ENCODE data around the gene BRAT1. TPM values are rescaled to one million over a fixed set of nuclear protein-coding genes. Genes with fewer than 3 reads are reported as not detected.

The BRAT1 gene
- total RNA-seq, 1 donor from 2014 or later, result 52.7 TPM

DNA sequence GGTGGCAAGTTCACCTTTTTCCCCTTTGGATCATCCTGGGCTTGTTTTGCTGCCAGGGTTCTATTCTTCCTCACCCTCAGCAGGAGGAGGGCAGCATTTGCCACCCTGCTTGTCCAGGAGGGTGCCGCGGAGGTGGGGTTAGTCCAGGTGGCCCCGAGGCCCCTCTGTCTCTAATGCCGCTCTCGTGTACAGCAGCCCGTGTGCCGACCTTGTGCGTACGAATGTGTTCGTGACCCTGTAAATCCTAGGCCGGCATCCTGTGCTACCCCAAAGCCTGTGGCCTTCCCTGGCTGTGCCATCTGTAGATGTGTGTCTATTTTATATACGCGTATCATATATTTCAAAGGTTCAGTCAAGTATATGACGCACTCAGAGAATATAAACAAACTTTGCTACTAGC lies 14.1 kb upstream of the BRAT1 start:
- no peak for DNase-seq (ENCODE audit: low read depth, low spot score)
- TF ChIP-seq, protein P1, sequence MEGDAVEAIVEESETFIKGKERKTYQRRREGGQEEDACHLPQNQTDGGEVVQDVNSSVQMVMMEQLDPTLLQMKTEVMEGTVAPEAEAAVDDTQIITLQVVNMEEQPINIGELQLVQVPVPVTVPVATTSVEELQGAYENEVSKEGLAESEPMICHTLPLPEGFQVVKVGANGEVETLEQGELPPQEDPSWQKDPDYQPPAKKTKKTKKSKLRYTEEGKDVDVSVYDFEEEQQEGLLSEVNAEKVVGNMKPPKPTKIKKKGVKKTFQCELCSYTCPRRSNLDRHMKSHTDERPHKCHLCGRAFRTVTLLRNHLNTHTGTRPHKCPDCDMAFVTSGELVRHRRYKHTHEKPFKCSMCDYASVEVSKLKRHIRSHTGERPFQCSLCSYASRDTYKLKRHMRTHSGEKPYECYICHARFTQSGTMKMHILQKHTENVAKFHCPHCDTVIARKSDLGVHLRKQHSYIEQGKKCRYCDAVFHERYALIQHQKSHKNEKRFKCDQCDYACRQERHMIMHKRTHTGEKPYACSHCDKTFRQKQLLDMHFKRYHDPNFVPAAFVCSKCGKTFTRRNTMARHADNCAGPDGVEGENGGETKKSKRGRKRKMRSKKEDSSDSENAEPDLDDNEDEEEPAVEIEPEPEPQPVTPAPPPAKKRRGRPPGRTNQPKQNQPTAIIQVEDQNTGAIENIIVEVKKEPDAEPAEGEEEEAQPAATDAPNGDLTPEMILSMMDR (conservative IDR thresholded peaks at IDR 0.05), result no peak
- peaks cover 2% of the 10 kb centered on the region for H3K36me3 Mint-ChIP-seq (ENCODE audit: low read depth)
- no peaks in the 10 kb centered on the region for H3K27me3 Mint-ChIP-seq (ENCODE audit: low read depth)
- no peak overlapping the region for H3K4me3 Mint-ChIP-seq
- no peaks in the 10 kb centered on the region for H3K9me3 Mint-ChIP-seq
- no peak overlapping the region for H3K27ac Mint-ChIP-seq (ENCODE audit: unreplicated experiment)
- H3K4me1 Mint-ChIP-seq, result peaks cover 34% of the 10 kb centered on the region

DNA sequence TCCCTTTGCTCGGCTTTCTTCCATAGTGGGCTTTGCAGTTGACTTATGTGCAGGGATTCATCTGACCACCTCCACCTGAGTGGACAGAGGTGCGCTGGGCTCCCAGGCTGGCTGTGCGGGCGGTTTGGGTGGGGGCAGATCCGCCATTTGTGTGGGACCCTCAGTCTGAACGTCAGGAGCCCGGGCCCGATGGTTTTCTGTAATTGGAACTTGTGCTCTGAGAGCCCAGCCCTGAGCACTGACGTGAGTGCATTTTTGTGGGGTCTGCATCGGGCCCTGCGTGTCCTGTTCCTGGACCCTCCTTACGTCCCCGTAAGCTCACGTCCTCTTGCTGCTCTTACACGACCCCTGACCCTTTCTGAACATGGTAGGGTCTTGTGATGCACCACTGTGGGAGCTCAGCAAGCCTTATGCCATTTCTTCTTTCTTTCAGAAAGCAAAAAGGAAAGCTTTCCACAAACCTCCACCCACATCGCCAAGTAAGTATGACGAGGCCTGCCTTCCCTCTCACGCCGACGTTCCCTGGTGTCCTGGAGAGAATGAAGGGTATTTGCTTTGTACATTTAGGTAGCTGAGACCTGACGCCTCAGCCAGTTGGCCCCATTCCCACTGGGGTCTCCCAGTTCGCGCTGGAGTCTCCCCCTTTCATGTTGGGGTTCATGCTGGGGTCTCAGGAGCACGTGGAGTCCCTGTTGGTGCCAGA lies 13.3 kb upstream of the BRAT1 start:
- no peak overlapping the region for H3K4me3 Mint-ChIP-seq
- H3K27ac Mint-ChIP-seq (ENCODE audit: unreplicated experiment), result no peak overlapping the region
- H3K27me3 Mint-ChIP-seq (ENCODE audit: low read depth), result no peaks in the 10 kb centered on the region
- peaks cover 34% of the 10 kb centered on the region for H3K4me1 Mint-ChIP-seq
- H3K9me3 Mint-ChIP-seq, result no peaks in the 10 kb centered on the region
- TF ChIP-seq, protein P1 (conservative IDR thresholded peaks at IDR 0.05), result no peak
- H3K36me3 Mint-ChIP-seq (ENCODE audit: low read depth), result no peaks in the 10 kb centered on the region
- DNase-seq (ENCODE audit: low read depth, low spot score), result no peak

DNA sequence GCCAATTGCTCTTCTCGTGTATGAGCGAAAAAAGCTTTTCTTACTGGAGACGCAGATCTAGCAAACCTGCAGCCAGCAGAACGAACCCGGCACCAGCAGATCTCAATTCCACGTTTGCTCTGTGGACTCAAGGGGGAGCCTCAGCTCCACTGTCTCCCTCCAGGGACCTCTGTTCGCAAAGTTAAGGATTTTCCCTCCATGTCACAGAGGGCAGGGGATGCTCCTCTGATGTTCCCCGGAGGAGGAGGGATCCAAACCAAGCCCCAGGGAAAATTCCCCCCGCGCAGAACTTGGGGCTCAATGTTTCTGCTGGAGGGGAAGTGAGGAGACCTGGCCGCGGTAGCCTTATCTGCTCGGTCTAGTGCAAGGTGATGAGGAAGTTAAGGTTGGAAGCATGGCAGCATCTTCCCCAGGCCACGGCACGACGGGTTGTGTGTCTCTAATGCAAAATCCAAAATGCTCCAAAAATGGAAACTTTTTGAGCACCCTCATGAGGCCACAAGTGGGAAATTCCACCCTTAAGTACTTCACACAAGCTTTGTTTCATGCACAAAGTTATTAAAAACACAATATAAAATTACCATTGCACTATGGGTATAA lies 12.5 kb upstream of the BRAT1 start:
- Mint-ChIP-seq H3K4me3 (no peak overlapping the region), H3K27ac (ENCODE audit: unreplicated experiment) (no peak overlapping the region), H3K4me1 (peaks cover 34% of the 10 kb centered on the region), H3K36me3 (ENCODE audit: low read depth) (no peaks in the 10 kb centered on the region), H3K27me3 (ENCODE audit: low read depth) (no peaks in the 10 kb centered on the region), H3K9me3 (no peaks in the 10 kb centered on the region)
- TF ChIP-seq, protein P1 (conservative IDR thresholded peaks at IDR 0.05), result peak; percentile 57
- DNase-seq (ENCODE audit: low read depth, low spot score), result no peak

- no peak overlapping the region for H3K27ac Mint-ChIP-seq (ENCODE audit: unreplicated experiment)
- H3K9me3 Mint-ChIP-seq, result no peaks in the 10 kb centered on the region
- TF ChIP-seq, protein P1 (conservative IDR thresholded peaks at IDR 0.05), result no peak
- no peak for DNase-seq (ENCODE audit: low read depth, low spot score)
- H3K36me3 Mint-ChIP-seq (ENCODE audit: low read depth), result no peaks in the 10 kb centered on the region
- H3K4me1 Mint-ChIP-seq, result peaks cover 34% of the 10 kb centered on the region
- no peak overlapping the region for H3K4me3 Mint-ChIP-seq
- no peaks in the 10 kb centered on the region for H3K27me3 Mint-ChIP-seq (ENCODE audit: low read depth)
Observed at GRCh38 chr7:2566890-2567678, 11.8 kb upstream of the BRAT1 start.

GRCh38 chr7:2566348-2566889 lies 11.1 kb upstream of the BRAT1 start:
- Mint-ChIP-seq H3K27ac (ENCODE audit: unreplicated experiment) (no peak overlapping the region), H3K9me3 (no peaks in the 10 kb centered on the region), H3K4me1 (peaks cover 34% of the 10 kb centered on the region), H3K4me3 (no peak overlapping the region), H3K27me3 (ENCODE audit: low read depth) (no peaks in the 10 kb centered on the region), H3K36me3 (ENCODE audit: low read depth) (no peaks in the 10 kb centered on the region)
- DNase-seq (ENCODE audit: low read depth, low spot score), result no peak
- TF ChIP-seq, protein P1 (conservative IDR thresholded peaks at IDR 0.05), result no peak
